OCI-LY1 (cell line): ENCODE results near the gene BMPR1B.

Experiments used
- H2AFZ ChIP-seq: fragments of 200-600 bp; sonication (generic), shearing (Covaris generic); 2 replicates; pipeline ENCODE4 v1.6.0; 2014; ENCODE audit warnings: antibody characterized with exemption, mild to moderate bottlenecking, low read length
- H3F3A ChIP-seq: fragments of 200-600 bp; sonication (generic), shearing (Covaris generic); 2 replicates; pipeline ENCODE4 v1.6.0; 2014; ENCODE audit warnings: mild to moderate bottlenecking, antibody characterized with exemption, low read length, moderate library complexity; ENCODE audit not compliant: insufficient read depth
- H3K27ac ChIP-seq: fragments of 200-600 bp; sonication (generic); 2 replicates; pipeline ENCODE4 v1.5.1; 2014; ENCODE audit warnings: low read length, mixed run types, mild to moderate bottlenecking, low read depth; ENCODE audit not compliant: poor library complexity, severe bottlenecking
- H3K27me3 ChIP-seq: fragments of 200-600 bp; sonication (generic); 2 replicates; pipeline ENCODE4 v1.6.0; 2014; ENCODE audit warnings: antibody characterized with exemption, mild to moderate bottlenecking, low read length, moderate library complexity; ENCODE audit not compliant: insufficient read depth
- H3K36me3 ChIP-seq: fragments of 200-600 bp; sonication (generic); 2 replicates; pipeline ENCODE4 v1.6.1; 2014; ENCODE audit warnings: mild to moderate bottlenecking, antibody characterized with exemption, low read length, moderate library complexity, mixed read lengths; ENCODE audit not compliant: insufficient read depth
- H3K4me1 ChIP-seq: fragments of 200-600 bp; sonication (generic); 2 replicates; pipeline ENCODE4 v1.5.1; 2014; ENCODE audit warnings: mild to moderate bottlenecking, low read length, moderate library complexity; ENCODE audit not compliant: insufficient read depth, severe bottlenecking
- H3K4me2 ChIP-seq: fragments of 200-600 bp; sonication (generic), shearing (Covaris generic); 2 replicates; pipeline ENCODE4 v1.6.1; 2014; ENCODE audit warnings: low read length
- H3K4me3 ChIP-seq: fragments of 200-600 bp; sonication (generic); 2 replicates; pipeline ENCODE4 v1.5.1; 2014; ENCODE audit warnings: low read length, low read depth, mild to moderate bottlenecking, mixed read lengths; ENCODE audit not compliant: poor library complexity, severe bottlenecking
- H3K79me2 ChIP-seq: fragments of 200-600 bp; shearing (Covaris generic); 2 replicates; pipeline ENCODE4 v1.6.1; 2016; ENCODE audit warnings: mixed run types, low read length, mixed read lengths; ENCODE audit not compliant: insufficient read depth
- H3K9ac ChIP-seq: fragments of 200-600 bp; sonication (generic), shearing (Covaris generic); 2 replicates; pipeline ENCODE4 v1.6.1; 2014; ENCODE audit warnings: mild to moderate bottlenecking, low read length, mixed read lengths
- H3K9me2 ChIP-seq: fragments of 200-600 bp; sonication (generic), shearing (Covaris generic); 2 replicates; pipeline ENCODE4 v1.6.1; 2014; ENCODE audit warnings: low read depth, mild to moderate bottlenecking, low read length, mixed read lengths
- H3K9me3 ChIP-seq: fragments of 200-600 bp; shearing (Covaris generic); 2 replicates; pipeline ENCODE4 v1.6.1; 2014; ENCODE audit warnings: low read length, mixed read lengths
- H4K20me1 ChIP-seq: fragments of 200-600 bp; sonication (generic), shearing (Covaris generic); 2 replicates; pipeline ENCODE4 v1.6.0; 2016; ENCODE audit warnings: mild to moderate bottlenecking, low read length; ENCODE audit not compliant: insufficient read depth
- EZH2 ChIP-seq: fragments of 200-600 bp; sonication (generic), shearing (Covaris generic); IDR thresholded peaks from 2 replicates; pipeline ENCODE4 v1.8.0; 2017; ENCODE audit warnings: borderline replicate concordance, mixed run types, mild to moderate bottlenecking, antibody characterized with exemption, low read length, moderate library complexity, mixed read lengths
- TF ChIP-seq, protein P1 (sequence below): fragments of 200-600 bp; sonication (generic), shearing (Covaris generic); IDR thresholded peaks from 2 replicates; pipeline ENCODE4 v1.5.1; 2017; ENCODE audit warnings: mild to moderate bottlenecking, antibody characterized with exemption, low read length, moderate library complexity, mixed read lengths

Gene BMPR1B

GRCh38 chr4:95153182-95153581 lies 395.4 kb downstream of the BMPR1B start:
- Histone ChIP-seq H3K27me3 (no peaks in the 10 kb centered on the region), H3K36me3 (no peaks in the 10 kb centered on the region), H3K27ac (no peak overlapping the region), H2AFZ (no peak overlapping the region), H3K9me2 (no peaks in the 10 kb centered on the region), H3K4me2 (no peak overlapping the region), H4K20me1 (no peaks in the 10 kb centered on the region), H3K9me3 (no peaks in the 10 kb centered on the region), H3K79me2 (no peaks in the 10 kb centered on the region), H3F3A (no peaks in the 10 kb centered on the region), H3K4me1 (no peaks in the 10 kb centered on the region), H3K4me3 (no peak overlapping the region), H3K9ac (no peak overlapping the region)
- no peak for TF ChIP-seq EZH2
- TF ChIP-seq, protein P1, sequence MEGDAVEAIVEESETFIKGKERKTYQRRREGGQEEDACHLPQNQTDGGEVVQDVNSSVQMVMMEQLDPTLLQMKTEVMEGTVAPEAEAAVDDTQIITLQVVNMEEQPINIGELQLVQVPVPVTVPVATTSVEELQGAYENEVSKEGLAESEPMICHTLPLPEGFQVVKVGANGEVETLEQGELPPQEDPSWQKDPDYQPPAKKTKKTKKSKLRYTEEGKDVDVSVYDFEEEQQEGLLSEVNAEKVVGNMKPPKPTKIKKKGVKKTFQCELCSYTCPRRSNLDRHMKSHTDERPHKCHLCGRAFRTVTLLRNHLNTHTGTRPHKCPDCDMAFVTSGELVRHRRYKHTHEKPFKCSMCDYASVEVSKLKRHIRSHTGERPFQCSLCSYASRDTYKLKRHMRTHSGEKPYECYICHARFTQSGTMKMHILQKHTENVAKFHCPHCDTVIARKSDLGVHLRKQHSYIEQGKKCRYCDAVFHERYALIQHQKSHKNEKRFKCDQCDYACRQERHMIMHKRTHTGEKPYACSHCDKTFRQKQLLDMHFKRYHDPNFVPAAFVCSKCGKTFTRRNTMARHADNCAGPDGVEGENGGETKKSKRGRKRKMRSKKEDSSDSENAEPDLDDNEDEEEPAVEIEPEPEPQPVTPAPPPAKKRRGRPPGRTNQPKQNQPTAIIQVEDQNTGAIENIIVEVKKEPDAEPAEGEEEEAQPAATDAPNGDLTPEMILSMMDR: no peak

DNA sequence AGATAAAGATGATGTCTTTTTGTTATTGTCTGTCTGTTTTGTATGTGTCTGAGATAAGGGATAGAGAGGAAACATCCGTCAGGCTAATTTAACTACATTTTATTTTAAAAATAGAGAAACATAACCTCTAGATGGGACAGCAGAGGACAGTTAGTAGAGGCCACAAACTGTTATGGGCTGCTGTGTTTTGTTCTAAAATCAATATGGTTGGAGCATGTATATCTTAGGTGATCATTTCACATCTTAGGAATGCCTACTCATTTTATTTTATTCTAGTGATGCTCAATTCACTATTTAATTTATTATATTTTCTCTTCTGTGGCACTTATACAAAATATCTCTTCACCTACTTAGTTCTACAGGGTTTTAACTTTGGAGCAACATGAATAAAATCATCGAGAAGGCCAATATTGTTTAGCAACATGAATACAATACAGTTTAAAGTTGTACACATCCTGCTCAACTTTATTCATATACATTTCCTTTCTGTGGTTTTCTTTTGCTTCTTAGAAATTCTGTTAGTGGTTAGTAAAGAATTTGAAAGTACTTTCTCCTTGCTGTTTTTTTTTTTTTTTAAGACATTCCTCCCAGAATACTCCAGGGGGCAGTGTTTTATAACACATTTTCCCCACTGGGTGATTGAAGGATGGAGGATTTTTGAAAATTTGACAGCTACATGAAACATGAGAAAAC lies 398.1 kb downstream of the BMPR1B start:
- Histone ChIP-seq H3K9me2 (no peaks in the 10 kb centered on the region), H2AFZ (no peak overlapping the region), H3K27me3 (no peaks in the 10 kb centered on the region), H3K9me3 (no peaks in the 10 kb centered on the region), H3K27ac (no peak overlapping the region), H3K4me2 (no peak overlapping the region), H3K4me3 (no peak overlapping the region), H3K36me3 (no peaks in the 10 kb centered on the region), H3F3A (no peaks in the 10 kb centered on the region), H3K9ac (no peak overlapping the region), H3K79me2 (no peaks in the 10 kb centered on the region), H4K20me1 (no peaks in the 10 kb centered on the region), H3K4me1 (no peaks in the 10 kb centered on the region)
- TF ChIP-seq, protein P1: peak; percentile 67; the same call in 1 of the 2 replicates
- no peak for TF ChIP-seq EZH2

- TF ChIP-seq, protein P1: no peak
- TF ChIP-seq EZH2: no peak
- Histone ChIP-seq H3K79me2 (no peaks in the 10 kb centered on the region), H3K9me3 (no peaks in the 10 kb centered on the region), H3K4me3 (no peak overlapping the region), H4K20me1 (no peaks in the 10 kb centered on the region), H3K27me3 (no peaks in the 10 kb centered on the region), H3K4me1 (no peaks in the 10 kb centered on the region), H3K27ac (no peak overlapping the region), H3F3A (no peaks in the 10 kb centered on the region), H3K4me2 (no peak overlapping the region), H2AFZ (no peak overlapping the region), H3K9me2 (no peaks in the 10 kb centered on the region), H3K9ac (no peak overlapping the region), H3K36me3 (no peaks in the 10 kb centered on the region)
Measured at GRCh38 chr4:95156452-95156765, 398.7 kb downstream of the BMPR1B start.
